Neural crest cell (in vitro differentiated cells): ENCODE results near the gene TUBGCP5. TPM values are rescaled to one million over a fixed set of nuclear protein-coding genes. Genes with fewer than 3 reads are reported as not detected.
"Not testable (repeated sequence)": the region's sequence is repeated elsewhere in the genome, so short reads cannot be mapped to it uniquely, and the experiment has no call there.

Source experiments
- DNase-seq: peaks from one replicate; pipeline ENCODE4 v3.0.0; 2021; ENCODE audit warnings: low read depth, mixed read lengths, low spot score
- H3K27ac Mint-ChIP-seq: one replicate; pipeline ENCODE4 v1.8.0; 2021; ENCODE audit warnings: mild to moderate bottlenecking, mixed read lengths; ENCODE audit not compliant: unreplicated experiment
- H3K27me3 Mint-ChIP-seq: 2 replicates; pipeline ENCODE4 v1.8.0; 2021; ENCODE audit warnings: low read depth, mild to moderate bottlenecking, mixed read lengths
- H3K36me3 Mint-ChIP-seq: 2 replicates; pipeline ENCODE4 v1.8.0; 2021; ENCODE audit warnings: low read depth, mild to moderate bottlenecking, mixed read lengths
- H3K4me1 Mint-ChIP-seq: 2 replicates; pipeline ENCODE4 v1.8.0; 2021; ENCODE audit warnings: mixed read lengths
- H3K4me3 Mint-ChIP-seq: one replicate; pipeline ENCODE4 v1.8.0; 2021; ENCODE audit warnings: mild to moderate bottlenecking, mixed read lengths
- H3K9me3 Mint-ChIP-seq: 2 replicates; pipeline ENCODE4 v1.8.0; 2021; ENCODE audit warnings: mixed read lengths
- total RNA-seq: library from RNA; stranded (reverse); gene quantifications from 2 replicates; pipeline ENCODE4 v1.2.1, GENCODE V29; 2021
- TF ChIP-seq, protein P1 (sequence below): fragments of 200-600 bp; sonication (generic); conservative IDR thresholded peaks from 2 replicates; pipeline ENCODE4 v1.5.0; 2021; ENCODE audit warnings: antibody characterized with exemption, mild to moderate bottlenecking

Gene TUBGCP5
- total RNA-seq, 1 donor from 2014 or later, result 28.2 TPM

DNA sequence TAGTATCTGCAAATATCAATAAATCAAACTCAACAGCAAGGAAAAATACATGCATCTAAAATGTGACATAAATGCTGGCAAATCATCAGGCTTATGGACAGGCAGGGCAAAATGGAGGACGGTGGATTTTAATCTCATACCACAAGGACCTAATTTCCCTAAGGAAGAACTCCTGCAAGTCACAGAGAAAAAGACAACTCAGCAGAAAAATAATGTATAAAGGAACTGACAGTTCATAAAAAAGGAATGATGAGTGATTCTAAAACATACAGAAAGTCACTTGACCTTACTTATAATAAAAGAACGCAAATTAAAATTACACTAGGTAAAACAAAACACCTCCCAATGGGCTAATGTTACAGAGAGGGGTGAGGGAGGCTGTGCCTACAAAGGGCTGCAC, 17.2 kb downstream of the TUBGCP5 start:
- DNase-seq, result no peak
- Mint-ChIP-seq H3K27ac (no peak overlapping the region), H3K9me3 (no peaks in the 10 kb centered on the region), H3K36me3 (peaks cover 9% of the 10 kb centered on the region), H3K4me3 (no peak overlapping the region), H3K27me3 (no peaks in the 10 kb centered on the region), H3K4me1 (no peaks in the 10 kb centered on the region)
- TF ChIP-seq, protein P1, sequence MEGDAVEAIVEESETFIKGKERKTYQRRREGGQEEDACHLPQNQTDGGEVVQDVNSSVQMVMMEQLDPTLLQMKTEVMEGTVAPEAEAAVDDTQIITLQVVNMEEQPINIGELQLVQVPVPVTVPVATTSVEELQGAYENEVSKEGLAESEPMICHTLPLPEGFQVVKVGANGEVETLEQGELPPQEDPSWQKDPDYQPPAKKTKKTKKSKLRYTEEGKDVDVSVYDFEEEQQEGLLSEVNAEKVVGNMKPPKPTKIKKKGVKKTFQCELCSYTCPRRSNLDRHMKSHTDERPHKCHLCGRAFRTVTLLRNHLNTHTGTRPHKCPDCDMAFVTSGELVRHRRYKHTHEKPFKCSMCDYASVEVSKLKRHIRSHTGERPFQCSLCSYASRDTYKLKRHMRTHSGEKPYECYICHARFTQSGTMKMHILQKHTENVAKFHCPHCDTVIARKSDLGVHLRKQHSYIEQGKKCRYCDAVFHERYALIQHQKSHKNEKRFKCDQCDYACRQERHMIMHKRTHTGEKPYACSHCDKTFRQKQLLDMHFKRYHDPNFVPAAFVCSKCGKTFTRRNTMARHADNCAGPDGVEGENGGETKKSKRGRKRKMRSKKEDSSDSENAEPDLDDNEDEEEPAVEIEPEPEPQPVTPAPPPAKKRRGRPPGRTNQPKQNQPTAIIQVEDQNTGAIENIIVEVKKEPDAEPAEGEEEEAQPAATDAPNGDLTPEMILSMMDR, result no peak

DNA sequence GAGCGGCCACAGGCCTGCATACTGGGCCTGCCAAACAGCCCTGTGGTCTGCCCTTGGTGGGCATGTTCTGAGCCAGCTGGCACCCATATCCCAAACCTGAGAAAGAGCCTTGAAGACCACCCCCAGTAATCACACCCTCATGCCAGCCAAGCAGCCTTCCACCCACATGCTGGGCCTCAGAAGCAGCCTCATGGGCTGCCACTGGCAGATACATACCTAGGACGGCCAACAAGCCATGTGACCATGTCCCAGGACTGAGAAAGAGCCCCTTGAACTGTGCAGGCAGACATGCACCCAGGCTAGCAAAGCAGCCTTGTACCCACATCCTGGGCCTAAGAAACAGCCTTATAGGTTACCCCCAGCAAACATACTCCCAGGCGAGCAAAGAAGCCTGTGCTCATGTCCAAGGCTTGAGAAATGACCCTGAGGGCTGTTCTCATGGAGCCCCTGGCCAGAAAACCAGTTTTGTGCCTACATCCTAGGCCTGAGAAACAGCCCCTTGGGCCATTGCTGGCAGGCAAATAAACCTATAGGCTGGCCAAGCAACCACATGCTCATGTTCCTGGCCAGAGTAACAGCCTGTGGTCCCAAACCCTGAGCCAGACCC, 24.9 kb downstream of the TUBGCP5 start:
- peaks cover 6% of the 10 kb centered on the region for H3K36me3 Mint-ChIP-seq
- TF ChIP-seq, protein P1, result no peak
- H3K27ac Mint-ChIP-seq, result no peak overlapping the region
- no peaks in the 10 kb centered on the region for H3K4me1 Mint-ChIP-seq
- DNase-seq, result no peak
- no peaks in the 10 kb centered on the region for H3K9me3 Mint-ChIP-seq
- no peak overlapping the region for H3K4me3 Mint-ChIP-seq
- no peaks in the 10 kb centered on the region for H3K27me3 Mint-ChIP-seq

DNA sequence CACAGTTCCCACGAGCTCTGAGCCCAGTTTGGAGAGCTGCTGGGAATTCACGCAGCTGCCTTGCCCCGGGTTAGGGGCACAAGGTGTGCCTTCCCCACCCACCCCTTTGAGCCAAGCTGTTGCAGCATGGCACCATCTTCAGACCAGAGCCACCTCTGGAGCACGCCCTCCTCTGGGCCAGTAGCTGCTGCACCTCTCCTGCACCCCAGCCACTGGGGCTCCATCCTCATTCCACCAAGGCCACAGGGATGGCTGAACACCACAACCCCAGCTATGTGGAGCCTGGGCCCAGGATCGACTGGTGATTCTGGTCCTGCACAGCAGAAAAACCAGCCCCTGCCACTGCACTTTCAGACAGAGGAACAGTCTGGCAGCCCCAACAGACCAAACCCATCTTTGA, 25.7 kb downstream of the TUBGCP5 start:
- no peak for DNase-seq
- TF ChIP-seq, protein P1, result no peak
- Mint-ChIP-seq H3K4me1 (no peaks in the 10 kb centered on the region), H3K27ac (no peak overlapping the region), H3K27me3 (no peaks in the 10 kb centered on the region), H3K4me3 (no peak overlapping the region), H3K9me3 (no peaks in the 10 kb centered on the region), H3K36me3 (peaks cover 6% of the 10 kb centered on the region)

DNA sequence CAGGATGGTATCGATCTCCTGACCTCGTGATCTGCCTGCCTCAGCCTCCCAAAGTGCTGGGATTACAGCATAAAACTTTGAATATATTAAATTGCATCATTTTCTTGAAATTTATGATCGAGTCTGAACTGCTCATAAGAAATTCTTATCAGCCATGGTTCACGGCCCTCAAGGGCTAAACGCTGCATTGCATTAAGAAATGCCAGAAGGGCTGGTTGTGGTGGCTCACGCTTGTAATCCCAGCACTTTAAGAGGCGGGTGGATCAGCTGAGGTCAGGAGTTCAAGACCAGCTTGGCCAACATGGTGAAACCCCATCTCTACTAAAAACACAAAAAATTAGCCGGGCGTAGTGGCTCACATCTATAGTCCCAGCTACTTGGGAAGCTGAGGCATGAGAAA, 26.8 kb downstream of the TUBGCP5 start:
- DNase-seq, H3K4me3 Mint-ChIP-seq, H3K27me3 Mint-ChIP-seq, H3K4me1 Mint-ChIP-seq, H3K9me3 Mint-ChIP-seq, H3K36me3 Mint-ChIP-seq, H3K27ac Mint-ChIP-seq: not testable (repeated sequence)

DNA sequence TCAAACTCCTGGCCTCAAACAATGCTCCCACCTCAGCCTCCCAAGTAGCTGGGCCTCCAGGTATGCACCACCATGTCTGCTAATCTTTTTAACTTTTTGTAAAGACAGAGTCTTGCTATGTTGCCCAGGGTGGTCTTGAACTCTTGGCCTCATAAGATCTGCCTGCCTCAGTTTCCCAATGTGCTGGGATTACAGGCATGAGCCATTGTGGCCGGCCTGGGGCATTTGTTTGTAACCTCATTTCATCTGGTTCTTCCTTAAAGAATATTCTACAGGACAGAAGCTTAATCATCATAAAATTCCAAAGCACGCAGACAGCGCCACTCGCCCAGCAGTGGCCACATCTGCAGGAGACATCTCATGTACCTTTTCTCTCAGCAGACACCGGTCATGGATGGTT, 35.6 kb downstream of the TUBGCP5 start:
- Mint-ChIP-seq H3K27me3 (no peaks in the 10 kb centered on the region), H3K4me1 (no peaks in the 10 kb centered on the region), H3K9me3 (no peaks in the 10 kb centered on the region), H3K4me3 (no peak overlapping the region), H3K36me3 (peaks cover 4% of the 10 kb centered on the region), H3K27ac (no peak overlapping the region)
- TF ChIP-seq, protein P1, result no peak
- no peak for DNase-seq

DNA sequence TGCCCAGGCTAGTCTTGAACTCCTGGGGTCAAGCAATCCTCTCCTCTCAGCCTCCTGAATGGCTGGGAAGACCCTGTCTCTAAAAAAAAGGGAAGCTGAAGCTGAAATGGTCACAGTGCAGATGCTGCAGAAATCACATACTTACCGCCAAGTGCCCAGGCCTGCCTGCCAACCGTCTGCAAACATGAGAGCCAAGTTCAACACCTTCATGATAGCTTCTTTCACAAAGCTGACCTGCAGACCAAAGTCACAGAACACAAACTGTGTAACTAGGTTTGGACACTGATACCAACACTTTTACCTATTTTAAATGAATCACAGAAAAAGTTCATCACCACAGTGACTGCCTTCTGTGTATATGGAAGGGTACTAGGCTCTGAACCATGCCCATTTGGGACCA, 36.4 kb downstream of the TUBGCP5 start:
- no peaks in the 10 kb centered on the region for H3K4me1 Mint-ChIP-seq
- DNase-seq, result no peak

More for the DNA sequence above, 36.4 kb downstream of the TUBGCP5 start:
- H3K4me3 Mint-ChIP-seq, result no peak overlapping the region
- no peaks in the 10 kb centered on the region for H3K27me3 Mint-ChIP-seq
- TF ChIP-seq, protein P1, result no peak
- H3K36me3 Mint-ChIP-seq, result peaks cover 4% of the 10 kb centered on the region
- H3K27ac Mint-ChIP-seq, result no peak overlapping the region
- H3K9me3 Mint-ChIP-seq, result no peaks in the 10 kb centered on the region
